ENCODE data around the gene GNLY.

Gene GNLY

DNA sequence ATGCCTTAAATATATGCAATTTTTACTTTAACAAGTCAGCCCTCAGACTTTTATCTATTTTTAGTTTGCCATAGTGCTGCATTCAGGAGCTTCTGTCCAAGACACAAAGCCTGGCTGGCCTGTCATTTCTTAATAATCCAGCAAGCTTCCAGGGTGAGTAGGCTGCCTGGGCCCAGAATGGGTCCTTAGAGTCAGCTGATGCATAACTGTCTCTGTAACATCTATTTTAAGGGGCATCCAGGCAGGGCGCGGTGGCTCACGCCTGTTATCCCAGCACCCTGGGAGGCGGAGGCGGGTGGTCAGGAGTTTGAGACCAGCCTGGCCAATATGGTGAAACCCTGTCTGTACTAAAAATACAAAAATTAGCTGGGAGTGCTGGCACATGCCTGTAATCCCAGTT is 11.8 kb upstream of the GNLY start:
- H3K9me2 ChIP-seq (replicated peaks; ENCODE audit: insufficient read depth, low read length) = no peaks in the 10 kb centered on the region
- H3K9me3 ChIP-seq (ENCODE audit: insufficient read depth, low read length) = no peaks in the 10 kb centered on the region
- no peak overlapping the region for H3K27ac ChIP-seq (ENCODE audit: low read depth, low read length)
- no peak overlapping the region for H3K4me3 ChIP-seq (ENCODE audit: insufficient read depth, low read length, poor library complexity, severe bottlenecking)
- no peak overlapping the region for H2AFZ ChIP-seq (ENCODE audit: low read depth, low read length, severe bottlenecking)
- no peak for TF ChIP-seq EZH2phosphoT487 (conservative IDR thresholded peaks at IDR 0.05; ENCODE audit: low read length)
- TF ChIP-seq, protein P1, sequence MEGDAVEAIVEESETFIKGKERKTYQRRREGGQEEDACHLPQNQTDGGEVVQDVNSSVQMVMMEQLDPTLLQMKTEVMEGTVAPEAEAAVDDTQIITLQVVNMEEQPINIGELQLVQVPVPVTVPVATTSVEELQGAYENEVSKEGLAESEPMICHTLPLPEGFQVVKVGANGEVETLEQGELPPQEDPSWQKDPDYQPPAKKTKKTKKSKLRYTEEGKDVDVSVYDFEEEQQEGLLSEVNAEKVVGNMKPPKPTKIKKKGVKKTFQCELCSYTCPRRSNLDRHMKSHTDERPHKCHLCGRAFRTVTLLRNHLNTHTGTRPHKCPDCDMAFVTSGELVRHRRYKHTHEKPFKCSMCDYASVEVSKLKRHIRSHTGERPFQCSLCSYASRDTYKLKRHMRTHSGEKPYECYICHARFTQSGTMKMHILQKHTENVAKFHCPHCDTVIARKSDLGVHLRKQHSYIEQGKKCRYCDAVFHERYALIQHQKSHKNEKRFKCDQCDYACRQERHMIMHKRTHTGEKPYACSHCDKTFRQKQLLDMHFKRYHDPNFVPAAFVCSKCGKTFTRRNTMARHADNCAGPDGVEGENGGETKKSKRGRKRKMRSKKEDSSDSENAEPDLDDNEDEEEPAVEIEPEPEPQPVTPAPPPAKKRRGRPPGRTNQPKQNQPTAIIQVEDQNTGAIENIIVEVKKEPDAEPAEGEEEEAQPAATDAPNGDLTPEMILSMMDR (IDR thresholded peaks at IDR 0.05; ENCODE audit: insufficient read depth, low read length, poor library complexity, severe bottlenecking) = no peak
- no peaks in the 10 kb centered on the region for H3F3A ChIP-seq (ENCODE audit: insufficient read depth)
- H3K4me2 ChIP-seq (ENCODE audit: low read depth, low read length, poor library complexity, severe bottlenecking) = no peak overlapping the region
- H3K36me3 ChIP-seq (ENCODE audit: low read length) = no peaks in the 10 kb centered on the region
- H3K9ac ChIP-seq (ENCODE audit: low read length) = no peak overlapping the region
- no peaks in the 10 kb centered on the region for H3K79me2 ChIP-seq (ENCODE audit: insufficient read depth, low read length)
- no peaks in the 10 kb centered on the region for H4K20me1 ChIP-seq (ENCODE audit: low read depth, low read length)
- no peaks in the 10 kb centered on the region for H3K27me3 ChIP-seq (ENCODE audit: low read length)

DNA sequence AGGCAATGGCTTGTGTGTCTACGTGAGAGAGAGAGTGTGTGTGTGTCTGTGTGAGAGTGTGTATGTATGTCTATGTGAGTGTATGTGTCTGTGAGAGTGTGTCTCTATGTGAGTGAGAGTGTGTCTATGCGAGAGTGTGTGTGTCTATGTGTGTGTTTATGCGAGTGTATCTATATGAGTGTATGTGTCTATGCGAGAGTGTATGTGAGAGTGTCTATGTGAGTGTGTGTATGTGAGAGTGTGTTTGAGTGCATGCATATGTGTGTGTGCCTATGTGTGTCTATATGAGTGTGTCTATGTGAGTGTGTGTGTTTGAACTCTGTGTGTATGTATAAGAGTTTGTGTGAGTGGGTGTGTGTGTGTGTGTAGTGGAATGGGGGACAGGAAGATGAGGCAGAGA is 9.8 kb upstream of the GNLY start:
- H3K9me2 ChIP-seq (replicated peaks; ENCODE audit: insufficient read depth, low read length) = no peaks in the 10 kb centered on the region

DNA sequence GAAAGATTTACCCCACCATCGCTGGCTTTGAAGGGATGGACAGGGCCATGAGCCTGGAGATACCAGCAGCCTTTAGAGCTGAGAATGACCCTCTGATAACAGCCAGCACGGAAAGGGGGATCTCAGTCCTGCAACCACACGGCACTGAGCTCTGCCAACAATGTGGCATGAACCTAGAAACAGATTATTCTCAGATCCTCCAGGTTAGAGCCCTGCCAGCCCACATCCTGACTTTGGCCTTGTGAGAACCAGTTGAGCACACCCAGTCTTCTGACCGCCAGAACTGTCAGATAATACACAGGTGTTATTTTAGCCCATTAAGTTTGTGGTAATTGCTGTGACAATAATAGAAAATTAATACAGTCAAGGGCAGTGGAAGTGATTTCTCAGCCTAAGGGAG is 9.4 kb upstream of the GNLY start:
- no peaks in the 10 kb centered on the region for H3F3A ChIP-seq (ENCODE audit: insufficient read depth)
- no peak overlapping the region for H2AFZ ChIP-seq (ENCODE audit: low read depth, low read length, severe bottlenecking)
- H3K36me3 ChIP-seq (ENCODE audit: low read length) = no peaks in the 10 kb centered on the region
- no peaks in the 10 kb centered on the region for H3K79me2 ChIP-seq (ENCODE audit: insufficient read depth, low read length)
- no peaks in the 10 kb centered on the region for H3K9me3 ChIP-seq (ENCODE audit: insufficient read depth, low read length)
- H4K20me1 ChIP-seq (ENCODE audit: low read depth, low read length) = no peaks in the 10 kb centered on the region
- no peak overlapping the region for H3K4me2 ChIP-seq (ENCODE audit: low read depth, low read length, poor library complexity, severe bottlenecking)
- no peak overlapping the region for H3K4me3 ChIP-seq (ENCODE audit: insufficient read depth, low read length, poor library complexity, severe bottlenecking)
- H3K27me3 ChIP-seq (ENCODE audit: low read length) = no peaks in the 10 kb centered on the region
- no peak overlapping the region for H3K9ac ChIP-seq (ENCODE audit: low read length)
- no peak overlapping the region for H3K27ac ChIP-seq (ENCODE audit: low read depth, low read length)
- no peak for TF ChIP-seq EZH2phosphoT487 (conservative IDR thresholded peaks at IDR 0.05; ENCODE audit: low read length)
- TF ChIP-seq, protein P1 (IDR thresholded peaks at IDR 0.05; ENCODE audit: insufficient read depth, low read length, poor library complexity, severe bottlenecking) = no peak
- no peaks in the 10 kb centered on the region for H3K9me2 ChIP-seq (replicated peaks; ENCODE audit: insufficient read depth, low read length)

More for the DNA sequence above, 9.8 kb upstream of the GNLY start:
- Histone ChIP-seq H3F3A (ENCODE audit: insufficient read depth) (no peaks in the 10 kb centered on the region), H3K27me3 (ENCODE audit: low read length) (no peaks in the 10 kb centered on the region), H2AFZ (ENCODE audit: low read depth, low read length, severe bottlenecking) (no peak overlapping the region), H3K36me3 (ENCODE audit: low read length) (no peaks in the 10 kb centered on the region), H3K27ac (ENCODE audit: low read depth, low read length) (no peak overlapping the region), H3K79me2 (ENCODE audit: insufficient read depth, low read length) (no peaks in the 10 kb centered on the region), H4K20me1 (ENCODE audit: low read depth, low read length) (no peaks in the 10 kb centered on the region), H3K9me3 (ENCODE audit: insufficient read depth, low read length) (no peaks in the 10 kb centered on the region), H3K4me2 (ENCODE audit: low read depth, low read length, poor library complexity, severe bottlenecking) (no peak overlapping the region), H3K4me3 (ENCODE audit: insufficient read depth, low read length, poor library complexity, severe bottlenecking) (no peak overlapping the region), H3K9ac (ENCODE audit: low read length) (no peak overlapping the region)
- TF ChIP-seq, protein P1 (IDR thresholded peaks at IDR 0.05; ENCODE audit: insufficient read depth, low read length, poor library complexity, severe bottlenecking) = no peak
- no peak for TF ChIP-seq EZH2phosphoT487 (conservative IDR thresholded peaks at IDR 0.05; ENCODE audit: low read length)
